Neutrophil (primary cell): ENCODE measurements around the gene RFPL4AL1.

ENCODE experiments used
- H3K27ac ChIP-seq: fragments of 200-600 bp; sonication (generic); 2 replicates; pipeline ENCODE4 v1.5.1; 2016; ENCODE audit warnings: mild to moderate bottlenecking, moderate library complexity
- H3K27me3 ChIP-seq: fragments of 200-600 bp; sonication (generic); 2 replicates; pipeline ENCODE4 v1.6.0; 2016; ENCODE audit warnings: mild to moderate bottlenecking
- H3K36me3 ChIP-seq: fragments of 200-600 bp; sonication (generic); 2 replicates; pipeline ENCODE4 v1.5.1; 2017
- H3K4me1 ChIP-seq, 2 experiments: fragments of 200-600 bp in 1 of 2; sonication (generic) in 1 of 2; 1 replicate in 1 of 2; 2 replicates in 1 of 2; pipeline versions ENCODE4 v1.5.1 to v1.6.1; 2013 to 2016; ENCODE audit warnings: low read depth in 1 of 2, low read length in 1 of 2, mild to moderate bottlenecking in 1 of 2, moderate library complexity in 1 of 2; ENCODE audit not compliant: control insufficient read depth in 1 of 2, insufficient read depth in 1 of 2
- H3K4me3 ChIP-seq, 2 experiments: fragments of 200-600 bp in 1 of 2; sonication (generic) in 1 of 2; 1 replicate in 1 of 2; 2 replicates in 1 of 2; pipeline ENCODE4 v1.5.1; 2013 to 2016; ENCODE audit warnings: low read depth in 1 of 2, low read length in 1 of 2, mild to moderate bottlenecking in 1 of 2, moderate library complexity in 1 of 2
- H3K9me3 ChIP-seq: fragments of 200-600 bp; sonication (generic); 2 replicates; pipeline ENCODE4 v1.5.1; 2016
- CTCF ChIP-seq: fragments of 200-600 bp; sonication (generic); IDR thresholded peaks from 2 replicates; pipeline ENCODE4 v1.5.1; 2016; ENCODE audit warnings: antibody characterized with exemption

Gene RFPL4AL1

GRCh38 chr19:55811340-55811739 lies 42.4 kb downstream of the RFPL4AL1 start:
- TF ChIP-seq CTCF = no peak
- no peaks in the 10 kb centered on the region for H3K9me3 ChIP-seq
- H3K4me3 ChIP-seq = no peak overlapping the region
- no peaks in the 10 kb centered on the region for H3K4me1 ChIP-seq
- H3K27ac ChIP-seq = no peak overlapping the region
- H3K36me3 ChIP-seq = no peaks in the 10 kb centered on the region
- H3K27me3 ChIP-seq = no peaks in the 10 kb centered on the region

- no peak for TF ChIP-seq CTCF
- no peaks in the 10 kb centered on the region for H3K27me3 ChIP-seq
- H3K4me3 ChIP-seq = no peak overlapping the region
- no peaks in the 10 kb centered on the region for H3K9me3 ChIP-seq
- no peaks in the 10 kb centered on the region for H3K36me3 ChIP-seq
- no peaks in the 10 kb centered on the region for H3K4me1 ChIP-seq
- no peak overlapping the region for H3K27ac ChIP-seq
These were observed 43.5 kb downstream of the RFPL4AL1 start for GRCh38 chr19:55812449-55812848.

- Histone ChIP-seq H3K27ac (no peak overlapping the region), H3K4me3 (no peak overlapping the region), H3K27me3 (no peaks in the 10 kb centered on the region), H3K9me3 (no peaks in the 10 kb centered on the region), H3K4me1 (no peaks in the 10 kb centered on the region), H3K36me3 (no peaks in the 10 kb centered on the region)
- no peak for TF ChIP-seq CTCF
These were observed 45.0 kb downstream of the RFPL4AL1 start for GRCh38 chr19:55813906-55814305.

GRCh38 chr19:55820037-55820436 lies 51.1 kb downstream of the RFPL4AL1 start:
- no peak overlapping the region for H3K4me3 ChIP-seq
- H3K9me3 ChIP-seq = no peaks in the 10 kb centered on the region
- no peaks in the 10 kb centered on the region for H3K4me1 ChIP-seq
- H3K27ac ChIP-seq = no peak overlapping the region
- TF ChIP-seq CTCF = no peak
- H3K36me3 ChIP-seq = no peaks in the 10 kb centered on the region
- H3K27me3 ChIP-seq = no peaks in the 10 kb centered on the region
